ENCODE data around the gene NHEJ1. TPM values are rescaled to one million over a fixed set of nuclear protein-coding genes. Genes with fewer than 3 reads are reported as not detected.

NHEJ1 gene
- total RNA-seq, 1 donor from 2014 or later, result 7.8 TPM

DNA sequence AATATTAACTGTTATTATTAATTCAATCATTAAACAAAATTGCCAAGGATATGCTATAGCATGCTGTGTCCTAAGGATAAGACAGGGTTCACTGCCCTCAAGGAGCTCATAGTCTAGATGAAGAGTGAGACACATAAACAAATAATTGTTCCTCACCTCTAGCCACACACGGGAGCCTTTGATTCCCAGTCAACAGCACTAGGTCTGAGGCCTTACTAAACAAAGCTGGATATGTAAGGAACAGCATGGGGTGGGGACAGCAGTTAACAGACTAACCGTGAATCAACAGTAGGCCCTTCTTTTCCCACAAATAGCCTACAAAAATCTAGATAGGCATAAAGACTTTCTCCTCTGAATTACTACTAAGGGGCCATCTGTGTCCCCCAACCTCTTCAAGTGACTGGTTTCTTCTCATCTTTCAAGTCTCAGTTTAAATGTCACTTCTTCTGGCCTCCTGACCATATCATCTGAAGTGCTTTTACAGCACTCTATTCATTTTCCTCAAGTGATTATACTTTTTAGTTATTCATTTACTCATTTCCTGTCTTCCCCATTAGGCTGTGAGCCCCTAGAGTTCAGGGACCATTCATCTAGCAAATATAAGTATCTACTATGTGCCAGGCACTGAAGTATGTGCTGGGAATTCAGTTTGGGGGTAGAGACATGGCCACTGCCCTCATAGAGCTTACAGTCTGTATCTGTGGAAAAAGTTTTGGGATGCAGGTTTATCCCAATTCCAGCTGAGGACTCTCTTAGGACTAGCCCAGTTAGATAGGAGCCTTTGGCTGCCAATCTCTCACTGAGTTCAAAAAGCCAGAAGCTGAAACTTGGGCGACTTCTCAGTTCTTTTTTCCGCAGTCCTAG lies 69.9 kb downstream of the NHEJ1 start:
- DNase-seq (ENCODE audit: low spot score) (no peak), ATAC-seq (no peak)

DNA sequence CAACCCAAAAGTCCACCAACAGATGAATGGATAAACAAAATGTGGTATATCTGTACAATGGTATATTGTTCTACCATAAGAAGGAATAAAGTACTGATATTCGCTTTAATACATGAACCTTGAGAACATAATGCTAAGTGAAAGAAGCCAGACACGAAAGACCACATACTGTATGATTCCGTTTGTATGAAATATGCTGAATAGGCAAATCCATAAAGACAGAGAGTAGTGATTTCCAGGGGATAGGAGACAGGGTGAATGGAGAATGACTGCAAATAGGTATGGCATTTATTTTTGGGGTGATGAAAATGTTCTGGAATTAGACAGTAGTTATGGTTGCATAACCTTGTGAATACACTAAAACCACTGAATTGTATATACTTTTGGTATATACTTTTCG lies 71.3 kb downstream of the NHEJ1 start:
- no peak for DNase-seq (ENCODE audit: low spot score)

DNA sequence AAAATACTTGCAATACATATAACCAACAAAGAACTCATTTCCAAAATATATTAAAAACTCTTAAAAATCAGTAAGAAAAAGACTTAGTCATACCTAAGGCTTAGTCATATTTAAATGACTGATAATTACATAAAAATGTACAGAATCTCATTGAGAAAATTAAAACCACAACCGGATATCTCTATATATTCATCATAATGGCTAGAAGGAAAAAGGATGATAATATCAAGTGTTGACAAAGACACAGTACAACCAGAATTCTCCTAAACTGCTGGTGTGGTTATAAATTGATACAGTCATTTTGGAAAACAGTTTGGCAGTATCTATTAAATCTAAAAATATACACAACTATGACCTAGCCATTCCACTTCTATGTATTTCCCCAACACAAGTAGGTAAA lies 72.8 kb downstream of the NHEJ1 start:
- ATAC-seq, result no peak
- no peak for DNase-seq (ENCODE audit: low spot score)

More for the DNA sequence above, 71.3 kb downstream of the NHEJ1 start:
- ATAC-seq, result no peak

DNA sequence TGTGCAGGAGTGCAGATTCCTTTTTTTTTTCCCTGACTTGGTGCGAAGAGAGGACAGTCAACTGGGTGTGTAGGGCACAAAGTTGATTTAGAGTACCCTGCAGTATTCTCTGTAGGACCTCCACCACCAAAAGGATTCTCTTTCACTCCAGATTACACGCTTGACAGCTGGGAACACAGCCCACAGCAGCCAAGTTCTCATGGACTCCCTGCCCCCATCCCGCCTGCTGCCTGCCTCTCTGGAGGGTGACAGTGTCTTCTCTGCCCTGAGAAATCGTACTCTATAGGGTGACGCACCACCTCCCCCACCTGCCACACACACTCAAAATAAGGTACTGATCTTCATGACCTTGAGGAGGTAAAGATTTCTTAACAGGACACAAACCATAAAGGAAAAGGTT lies 73.3 kb downstream of the NHEJ1 start:
- DNase-seq (ENCODE audit: low spot score) (no peak), ATAC-seq (no peak)

GRCh38 chr2:219086196-219086595 lies 74.4 kb downstream of the NHEJ1 start:
- ATAC-seq (peak; percentile 40), DNase-seq (ENCODE audit: low spot score) (no peak)

DNA sequence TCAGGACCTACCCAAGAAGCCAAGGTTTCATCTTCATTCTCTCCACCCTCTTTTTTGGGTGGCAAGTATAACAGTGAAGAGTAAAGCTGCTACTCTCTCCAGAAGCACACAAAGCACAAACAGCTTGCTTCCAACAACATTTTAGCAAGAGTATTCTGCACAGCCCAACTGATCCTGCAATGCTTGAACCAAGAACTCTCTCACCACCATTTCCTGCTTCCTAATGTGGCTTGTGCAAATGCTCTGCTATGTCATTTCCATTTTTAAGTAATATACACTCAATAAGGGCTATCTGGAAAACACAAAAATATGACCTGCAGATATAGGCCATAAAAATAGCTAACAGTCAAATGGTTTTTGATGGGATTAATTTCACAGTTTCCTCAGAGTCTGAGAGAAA lies 75.8 kb downstream of the NHEJ1 start:
- no peak for DNase-seq (ENCODE audit: low spot score)
- no peak for ATAC-seq

DNA sequence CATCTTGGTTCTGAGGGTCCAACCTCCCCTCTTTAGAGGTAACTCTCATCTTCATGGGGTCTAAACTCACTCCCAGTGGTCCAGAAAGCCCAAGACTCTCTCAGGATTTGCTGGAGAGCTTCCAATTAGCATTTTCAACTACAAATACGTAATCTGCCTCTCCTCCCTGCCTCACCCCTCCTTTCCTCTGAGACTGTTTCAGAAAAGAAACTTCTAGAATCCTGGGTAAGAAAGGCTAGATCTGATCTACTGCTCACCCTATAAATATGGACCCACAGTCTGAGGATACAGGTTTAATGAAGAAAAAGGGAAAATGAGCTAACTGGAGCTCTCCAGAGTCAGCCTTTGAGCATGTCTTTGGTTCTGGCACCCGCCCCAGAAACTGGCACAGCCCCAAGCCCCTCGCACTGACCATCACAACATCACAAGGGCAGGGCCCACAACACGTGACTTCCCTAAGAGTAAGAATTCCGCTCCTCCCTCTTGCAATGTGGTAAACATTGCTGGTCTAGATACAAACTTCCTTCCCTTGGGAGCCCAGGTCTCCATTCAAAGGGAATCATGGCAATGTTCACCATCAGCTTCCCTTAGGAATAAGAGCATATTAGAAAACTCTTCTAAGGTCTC lies 78.2 kb downstream of the NHEJ1 start:
- ATAC-seq, result no peak
- no peak for DNase-seq (ENCODE audit: low spot score)

- DNase-seq (ENCODE audit: low spot score) (no peak), ATAC-seq (peak; percentile 29)
Measured at GRCh38 chr2:219081701-219082331, 78.8 kb downstream of the NHEJ1 start.

GRCh38 chr2:219081096-219081495 lies 79.5 kb downstream of the NHEJ1 start:
- DNase-seq (ENCODE audit: low spot score) (no peak), ATAC-seq (peak; percentile 35)

DNA sequence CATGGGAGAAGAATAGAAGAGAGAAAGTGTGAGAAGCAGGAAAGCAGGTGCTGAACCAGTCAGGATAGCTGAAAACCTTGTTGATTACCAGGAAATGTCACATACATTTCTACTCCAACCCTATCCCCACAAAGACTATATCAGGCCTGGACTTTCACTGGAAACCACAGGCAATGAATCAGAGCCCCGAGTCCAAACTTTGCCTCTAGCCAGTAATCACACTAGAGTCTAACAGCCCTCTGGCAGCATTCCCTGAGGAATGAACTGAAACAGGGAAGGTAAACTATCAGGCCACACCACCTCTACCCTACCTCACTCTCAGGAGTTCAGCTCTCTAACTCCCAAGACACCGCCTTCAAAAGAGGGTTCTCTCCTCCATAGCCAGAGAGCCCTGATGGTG lies 81.2 kb downstream of the NHEJ1 start:
- ATAC-seq (peak; percentile 86), DNase-seq (ENCODE audit: low spot score) (no peak)

GRCh38 chr2:219078951-219079350 lies 81.7 kb downstream of the NHEJ1 start:
- DNase-seq (ENCODE audit: low spot score) (no peak), ATAC-seq (no peak)

- ATAC-seq, result no peak
- DNase-seq (ENCODE audit: low spot score), result no peak
Measured at GRCh38 chr2:219078126-219078525, 82.5 kb downstream of the NHEJ1 start.

GRCh38 chr2:219076253-219076652 lies 84.4 kb downstream of the NHEJ1 start:
- no peak for ATAC-seq
- no peak for DNase-seq (ENCODE audit: low spot score)

DNA sequence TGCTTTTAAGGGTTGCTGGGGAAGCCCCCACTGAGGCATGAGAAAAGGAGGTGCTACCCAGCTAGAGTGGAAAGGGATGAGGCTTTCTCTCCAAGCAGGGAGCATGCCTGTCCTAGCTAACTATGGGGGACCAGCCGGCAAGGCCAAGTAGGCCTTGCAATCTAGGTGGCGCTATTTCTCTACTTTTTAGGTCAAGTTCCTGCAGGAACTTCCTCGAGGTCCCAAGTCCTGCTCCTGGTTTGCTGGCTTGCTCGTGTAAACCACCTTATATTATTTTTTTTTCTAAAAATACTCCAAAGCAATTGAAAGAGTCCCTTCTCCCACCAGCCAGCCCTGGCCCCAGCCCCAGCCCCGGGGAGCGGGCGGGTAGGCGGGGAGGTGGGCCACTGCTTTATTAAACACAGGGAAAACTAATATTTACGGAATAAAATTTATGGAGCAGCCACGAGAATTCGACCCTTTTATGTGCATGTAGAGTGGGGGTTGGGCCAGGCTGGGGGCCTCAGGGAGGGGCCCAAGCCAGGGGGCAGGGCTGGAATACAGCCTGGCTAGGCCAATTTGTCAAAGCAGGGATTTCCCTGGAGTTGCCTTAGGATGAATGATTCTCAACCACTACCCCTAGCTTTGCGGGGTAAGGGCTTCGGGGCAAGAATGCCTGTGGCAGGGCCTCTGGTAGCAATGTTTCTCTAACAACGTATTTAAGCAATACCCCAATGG lies 87.0 kb downstream of the NHEJ1 start:
- peak; percentile 84 for ATAC-seq
- DNase-seq (ENCODE audit: low spot score), result no peak

- DNase-seq (ENCODE audit: low spot score) (no peak), ATAC-seq (no peak)
Measured at GRCh38 chr2:219072741-219073250, 87.8 kb downstream of the NHEJ1 start.

DNA sequence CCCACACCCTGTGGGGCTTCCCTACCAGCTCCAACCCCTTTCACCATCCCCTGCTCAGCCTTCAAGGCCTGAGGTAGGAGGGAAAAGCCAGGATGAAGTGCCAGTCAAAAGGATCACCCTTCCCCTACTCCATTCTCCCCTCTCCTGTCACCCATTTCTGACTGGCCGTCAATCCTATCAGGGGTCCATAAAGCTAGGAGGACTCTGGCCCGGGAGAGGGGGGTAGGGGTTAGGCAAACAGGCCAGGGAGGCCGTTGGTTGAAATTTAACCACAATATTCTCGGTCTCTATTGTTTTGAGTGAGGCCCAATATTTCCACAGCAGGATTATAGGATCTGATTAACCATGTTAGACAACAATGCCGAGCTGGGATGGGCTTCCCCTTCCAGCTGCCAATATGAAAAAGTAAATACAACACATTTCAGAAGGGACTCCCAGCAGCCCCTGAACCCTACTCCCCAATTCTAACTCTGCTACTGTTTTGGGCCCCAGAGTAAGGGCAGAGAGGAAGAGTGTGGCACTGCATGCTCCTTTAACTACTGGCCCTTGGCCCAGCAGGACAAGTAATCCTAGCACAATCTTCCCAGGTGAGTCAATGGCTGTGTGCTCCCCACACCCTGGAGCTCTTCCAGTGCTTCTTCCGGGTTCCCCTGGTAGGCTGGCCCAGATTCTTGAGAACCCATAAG lies 89.3 kb downstream of the NHEJ1 start:
- ATAC-seq (peak; percentile 62), DNase-seq (ENCODE audit: low spot score) (no peak)

DNA sequence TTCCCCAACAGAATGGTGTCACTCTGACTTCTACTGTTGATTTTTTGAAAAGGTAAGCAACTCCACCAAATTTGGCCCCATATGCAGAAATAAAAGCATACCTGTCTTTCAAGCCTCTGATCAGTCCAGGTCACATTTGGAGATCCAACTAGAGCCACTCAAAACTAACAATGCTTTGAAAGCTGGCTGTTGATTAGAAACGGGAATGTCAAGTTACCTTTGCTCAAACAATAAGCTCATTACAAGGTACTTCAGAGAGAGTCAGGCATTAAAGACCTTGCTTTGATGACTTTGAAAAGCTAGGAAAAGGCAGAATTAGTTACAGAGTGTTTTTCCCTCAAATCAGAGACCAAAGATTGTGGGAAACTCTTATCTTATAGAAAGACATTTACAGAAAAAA lies 95.1 kb downstream of the NHEJ1 start:
- ATAC-seq (no peak), DNase-seq (ENCODE audit: low spot score) (no peak)

DNA sequence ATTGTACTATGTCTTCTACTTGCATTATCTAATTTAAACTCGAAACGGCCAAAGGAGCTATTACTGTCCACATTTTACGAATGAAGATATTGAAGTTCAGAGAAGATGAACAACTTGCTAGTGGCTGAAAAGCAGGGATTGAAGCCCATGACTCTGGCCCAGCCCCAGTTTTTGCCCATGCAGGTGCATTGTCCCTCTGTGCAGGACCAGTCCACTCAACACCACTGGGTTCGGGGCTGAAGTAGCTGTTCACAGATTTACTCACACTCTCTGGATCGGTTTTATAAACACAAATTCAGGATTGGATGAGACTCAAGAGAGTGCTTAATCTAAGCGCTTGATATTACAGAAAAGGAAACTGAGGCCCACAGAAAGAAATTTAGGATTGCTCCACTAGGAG lies 98.5 kb downstream of the NHEJ1 start:
- DNase-seq (ENCODE audit: low spot score) (no peak), ATAC-seq (no peak)

DNA sequence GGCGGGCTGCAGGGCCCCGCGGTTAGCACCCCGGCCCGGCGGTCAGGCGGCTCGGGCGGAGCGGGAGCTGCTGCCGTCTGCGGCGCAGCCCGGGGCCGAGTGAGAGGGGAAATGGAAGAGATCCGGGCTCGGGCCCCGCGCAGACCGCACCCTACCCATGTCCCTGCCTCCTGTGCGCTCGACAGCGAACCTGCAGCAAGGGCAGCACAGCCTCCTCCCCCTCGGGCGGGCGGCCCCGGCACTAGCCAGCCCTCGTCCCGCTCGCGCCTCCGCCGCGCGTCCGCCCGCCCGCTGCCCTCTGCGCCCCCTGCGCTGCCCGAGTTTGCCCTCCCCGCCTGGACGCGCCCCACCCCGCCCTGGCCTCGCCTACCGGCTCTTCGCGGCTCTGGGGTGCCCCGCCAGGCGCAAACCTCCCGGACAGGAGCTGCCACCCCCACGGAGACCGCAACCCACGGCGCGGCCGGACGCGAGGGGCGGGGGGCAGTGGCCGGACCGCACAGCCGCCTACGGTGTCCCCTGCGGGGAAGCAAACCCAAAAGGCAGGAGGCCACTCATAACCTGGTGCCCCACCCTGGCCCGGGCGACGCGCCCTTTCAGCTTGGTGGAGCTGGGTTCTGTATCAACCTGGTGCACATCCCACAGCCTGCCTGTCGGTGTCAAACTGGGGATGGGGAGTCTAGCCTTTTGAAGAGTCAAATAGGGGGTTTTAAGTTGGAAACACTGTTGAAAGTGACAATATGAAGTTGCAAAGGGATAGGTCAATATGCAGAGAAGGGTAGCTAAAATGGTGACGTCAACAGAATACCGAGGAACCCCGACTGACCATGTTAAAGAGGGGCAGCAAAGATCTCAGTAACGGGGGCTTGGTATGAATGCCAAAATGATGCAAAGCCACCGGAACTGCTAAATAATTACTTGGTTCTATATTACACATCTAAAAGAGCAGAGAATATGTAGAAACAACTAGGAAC lies 99.5 kb downstream of the NHEJ1 start, which contains the start of gene IHH:
TSS of gene IHH (minus strand) at position 101 of the 971 bp plus-strand sequence. CDS start 454 bp downstream, outside the sequence.
- ATAC-seq, result peak; percentile 65

More for the DNA sequence above, 99.5 kb downstream of the NHEJ1 start, which contains the start of gene IHH:
- DNase-seq (ENCODE audit: low spot score), result peak; percentile 84
